ENCODE measurements around the gene HCST. TPM values are rescaled to one million over a fixed set of nuclear protein-coding genes. Genes with fewer than 3 reads are reported as not detected.

HCST gene
- total RNA-seq, 2 donors from 2014 or later: 1.3 to 1.5 TPM

DNA sequence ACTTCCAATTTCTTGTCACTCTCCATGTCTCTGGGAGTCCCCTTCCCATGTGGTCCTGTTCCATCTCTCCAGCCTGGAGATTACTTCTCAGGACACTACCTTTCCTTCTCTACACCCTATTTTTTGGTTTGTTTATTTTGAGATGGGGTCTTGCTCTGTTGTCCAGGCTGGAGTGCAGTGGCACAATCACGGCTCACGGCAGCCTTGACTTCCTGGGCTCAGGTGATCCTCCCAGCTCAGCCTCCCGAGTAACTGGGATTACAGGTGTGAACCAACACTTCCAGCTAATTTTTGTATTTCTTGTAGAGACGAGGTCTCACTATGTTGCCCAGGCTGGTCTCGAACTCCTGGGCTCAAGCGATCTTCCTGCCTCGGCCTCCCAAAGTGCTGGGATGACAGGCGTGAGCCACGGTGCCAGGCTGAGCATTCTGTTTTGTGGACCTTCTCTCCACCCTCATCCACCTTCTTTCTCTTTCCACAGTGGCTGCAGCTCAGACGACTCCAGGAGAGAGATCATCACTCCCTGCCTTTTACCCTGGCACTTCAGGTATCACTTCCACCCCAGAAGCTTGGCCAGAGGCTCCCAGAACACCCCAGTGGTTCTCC is 644 bp downstream of the HCST start:
- H3K4me3 ChIP-seq (ENCODE audit: low read length): peak overlapping the region; percentile 60
- Mint-ChIP-seq H3K27me3 (ENCODE audit: insufficient read depth) (peaks cover 14% of the 10 kb centered on the region), H3K4me3 (peak overlapping the region; percentile 68), H3K36me3 (ENCODE audit: low read depth) (peaks cover 5% of the 10 kb centered on the region), H3K9me3 (no peaks in the 10 kb centered on the region), H3K27ac (peak overlapping the region; percentile 71), H3K4me1 (peaks cover 24% of the 10 kb centered on the region)
- H3K9ac ChIP-seq (ENCODE audit: extremely low read depth, low read length, poor library complexity, severe bottlenecking): no peak overlapping the region
- no peak overlapping the region for H3K27ac ChIP-seq (ENCODE audit: low read depth, low read length)
- H3K4me1 ChIP-seq (ENCODE audit: control insufficient read depth, insufficient read depth, low read length): peaks cover 6% of the 10 kb centered on the region
- no peaks in the 10 kb centered on the region for H3K9me3 ChIP-seq (ENCODE audit: control insufficient read depth, low read length)
- TF ChIP-seq, protein P1, sequence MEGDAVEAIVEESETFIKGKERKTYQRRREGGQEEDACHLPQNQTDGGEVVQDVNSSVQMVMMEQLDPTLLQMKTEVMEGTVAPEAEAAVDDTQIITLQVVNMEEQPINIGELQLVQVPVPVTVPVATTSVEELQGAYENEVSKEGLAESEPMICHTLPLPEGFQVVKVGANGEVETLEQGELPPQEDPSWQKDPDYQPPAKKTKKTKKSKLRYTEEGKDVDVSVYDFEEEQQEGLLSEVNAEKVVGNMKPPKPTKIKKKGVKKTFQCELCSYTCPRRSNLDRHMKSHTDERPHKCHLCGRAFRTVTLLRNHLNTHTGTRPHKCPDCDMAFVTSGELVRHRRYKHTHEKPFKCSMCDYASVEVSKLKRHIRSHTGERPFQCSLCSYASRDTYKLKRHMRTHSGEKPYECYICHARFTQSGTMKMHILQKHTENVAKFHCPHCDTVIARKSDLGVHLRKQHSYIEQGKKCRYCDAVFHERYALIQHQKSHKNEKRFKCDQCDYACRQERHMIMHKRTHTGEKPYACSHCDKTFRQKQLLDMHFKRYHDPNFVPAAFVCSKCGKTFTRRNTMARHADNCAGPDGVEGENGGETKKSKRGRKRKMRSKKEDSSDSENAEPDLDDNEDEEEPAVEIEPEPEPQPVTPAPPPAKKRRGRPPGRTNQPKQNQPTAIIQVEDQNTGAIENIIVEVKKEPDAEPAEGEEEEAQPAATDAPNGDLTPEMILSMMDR (conservative IDR thresholded peaks at IDR 0.05): no peak
- no peaks in the 10 kb centered on the region for H3K27me3 ChIP-seq (ENCODE audit: control insufficient read depth, insufficient read depth, low read length, poor library complexity, severe bottlenecking)
- 79 to 85% methylated on average over 10 of the region's 10 CpGs for WGBS, 2 experiments (ENCODE audit: insufficient coverage in 1 of 2, insufficient read length in 1 of 2)
- peaks cover 5% of the 10 kb centered on the region for H3K36me3 ChIP-seq (ENCODE audit: control insufficient read depth, insufficient read depth, low read length)
- no peak for DNase-seq

DNA sequence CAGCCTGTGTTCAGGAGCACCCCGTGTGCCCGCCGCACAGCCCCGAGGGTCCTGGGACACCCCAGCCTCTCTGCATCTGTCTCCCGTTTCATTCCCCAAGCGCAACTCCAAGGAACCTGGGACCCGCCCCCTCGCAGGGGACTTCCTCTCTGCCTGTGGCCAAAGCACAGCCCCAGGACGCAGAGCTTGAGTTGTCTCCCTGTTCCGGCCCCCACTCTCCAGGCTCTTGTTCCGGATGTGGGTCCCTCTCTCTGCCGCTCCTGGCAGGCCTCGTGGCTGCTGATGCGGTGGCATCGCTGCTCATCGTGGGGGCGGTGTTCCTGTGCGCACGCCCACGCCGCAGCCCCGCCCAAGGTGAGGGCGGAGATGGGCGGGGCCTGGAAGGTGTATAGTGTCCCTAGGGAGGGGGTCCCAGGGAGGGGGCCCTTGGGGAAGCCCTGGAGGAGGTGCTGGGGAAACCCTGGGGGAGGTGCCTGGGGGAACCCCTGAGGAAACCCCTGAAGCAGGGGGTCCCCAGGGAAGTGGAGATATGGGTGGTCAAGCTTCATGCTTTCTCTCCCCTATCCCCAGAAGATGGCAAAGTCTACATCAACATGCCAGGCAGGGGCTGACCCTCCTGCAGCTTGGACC is 1.3 kb downstream of the HCST start:
- Mint-ChIP-seq H3K4me1 (peaks cover 23% of the 10 kb centered on the region), H3K27me3 (ENCODE audit: insufficient read depth) (peaks cover 14% of the 10 kb centered on the region), H3K27ac (peak overlapping the region; percentile 71), H3K9me3 (no peaks in the 10 kb centered on the region), H3K36me3 (ENCODE audit: low read depth) (peaks cover 1% of the 10 kb centered on the region), H3K4me3 (peak overlapping the region; percentile 68)
- H3K4me3 ChIP-seq (ENCODE audit: low read length): peak overlapping the region; percentile 60
- WGBS, 2 experiments (ENCODE audit: insufficient coverage in 1 of 2, insufficient read length in 1 of 2): 9 to 13% methylated on average over 14 to 24 of the region's 24 CpGs
- H3K9ac ChIP-seq (ENCODE audit: extremely low read depth, low read length, poor library complexity, severe bottlenecking): no peak overlapping the region
- H3K4me1 ChIP-seq (ENCODE audit: control insufficient read depth, insufficient read depth, low read length): peaks cover 6% of the 10 kb centered on the region
- no peak overlapping the region for H3K27ac ChIP-seq (ENCODE audit: low read depth, low read length)
- no peaks in the 10 kb centered on the region for H3K36me3 ChIP-seq (ENCODE audit: control insufficient read depth, insufficient read depth, low read length)
- no peaks in the 10 kb centered on the region for H3K27me3 ChIP-seq (ENCODE audit: control insufficient read depth, insufficient read depth, low read length, poor library complexity, severe bottlenecking)
- DNase-seq: peak; percentile 92
- TF ChIP-seq, protein P1 (conservative IDR thresholded peaks at IDR 0.05): no peak
- H3K9me3 ChIP-seq (ENCODE audit: control insufficient read depth, low read length): no peaks in the 10 kb centered on the region

DNA sequence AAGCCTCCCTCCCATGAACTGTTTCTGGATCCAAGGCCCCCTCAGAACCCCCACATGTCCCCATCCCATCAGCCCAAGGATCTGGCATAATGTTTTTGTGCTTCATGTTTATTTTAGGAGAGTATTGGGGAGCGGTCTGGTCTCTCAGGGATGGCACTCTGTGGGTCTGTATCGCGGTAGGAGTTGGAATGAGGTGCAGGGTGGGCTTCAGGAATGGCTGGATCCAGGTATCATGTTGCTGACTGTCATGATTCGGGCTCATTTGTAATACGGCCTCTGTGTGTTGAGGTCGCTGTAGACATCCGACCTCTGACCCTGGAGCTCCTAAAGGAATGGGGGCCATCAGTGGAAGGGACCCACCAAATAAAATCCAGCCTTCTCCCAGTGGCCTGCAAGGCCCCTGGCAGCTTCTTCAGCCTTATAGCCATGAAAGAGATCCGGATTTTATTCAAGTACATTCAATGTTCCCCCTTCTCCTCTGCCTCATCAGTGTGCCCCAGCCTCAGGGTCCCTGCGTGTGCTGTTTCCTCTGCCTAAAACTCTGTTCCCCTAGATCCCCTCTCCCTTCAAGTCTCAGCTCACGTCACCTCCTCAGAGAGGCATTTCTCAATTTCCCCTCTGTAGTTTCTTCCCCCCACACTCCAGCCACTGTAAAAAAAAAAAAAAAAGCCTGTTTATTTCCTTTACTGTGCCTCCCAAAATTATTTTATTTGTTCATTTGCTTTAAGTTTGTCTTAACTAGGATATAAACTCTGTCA is 2.2 kb downstream of the HCST start:
- no peak overlapping the region for H3K4me3 Mint-ChIP-seq
- Histone ChIP-seq H3K4me3 (ENCODE audit: low read length) (no peak overlapping the region), H3K9ac (ENCODE audit: extremely low read depth, low read length, poor library complexity, severe bottlenecking) (no peak overlapping the region), H3K27me3 (ENCODE audit: control insufficient read depth, insufficient read depth, low read length, poor library complexity, severe bottlenecking) (no peaks in the 10 kb centered on the region), H3K9me3 (ENCODE audit: control insufficient read depth, low read length) (no peaks in the 10 kb centered on the region), H3K27ac (ENCODE audit: low read depth, low read length) (no peak overlapping the region), H3K4me1 (ENCODE audit: control insufficient read depth, insufficient read depth, low read length) (peaks cover 6% of the 10 kb centered on the region), H3K36me3 (ENCODE audit: control insufficient read depth, insufficient read depth, low read length) (no peaks in the 10 kb centered on the region)
- H3K4me1 Mint-ChIP-seq: peaks cover 19% of the 10 kb centered on the region
- TF ChIP-seq, protein P1 (conservative IDR thresholded peaks at IDR 0.05): no peak
- no peaks in the 10 kb centered on the region for H3K9me3 Mint-ChIP-seq
- DNase-seq: no peak
- WGBS, 2 experiments (ENCODE audit: insufficient coverage in 1 of 2, insufficient read length in 1 of 2): 92 to 95% methylated on average over 9 to 10 of the region's 10 CpGs
- no peak overlapping the region for H3K27ac Mint-ChIP-seq
- peaks cover 14% of the 10 kb centered on the region for H3K27me3 Mint-ChIP-seq (ENCODE audit: insufficient read depth)
- H3K36me3 Mint-ChIP-seq (ENCODE audit: low read depth): no peaks in the 10 kb centered on the region
